ENCODE data around the gene S100A9.
A peak's percentile ranks its signal among the peaks of the same experiment; 100 is the strongest.
"Not testable (repeated sequence)": the region's sequence is repeated elsewhere in the genome, so short reads cannot be mapped to it uniquely, and the experiment has no call there.

Gene S100A9

DNA sequence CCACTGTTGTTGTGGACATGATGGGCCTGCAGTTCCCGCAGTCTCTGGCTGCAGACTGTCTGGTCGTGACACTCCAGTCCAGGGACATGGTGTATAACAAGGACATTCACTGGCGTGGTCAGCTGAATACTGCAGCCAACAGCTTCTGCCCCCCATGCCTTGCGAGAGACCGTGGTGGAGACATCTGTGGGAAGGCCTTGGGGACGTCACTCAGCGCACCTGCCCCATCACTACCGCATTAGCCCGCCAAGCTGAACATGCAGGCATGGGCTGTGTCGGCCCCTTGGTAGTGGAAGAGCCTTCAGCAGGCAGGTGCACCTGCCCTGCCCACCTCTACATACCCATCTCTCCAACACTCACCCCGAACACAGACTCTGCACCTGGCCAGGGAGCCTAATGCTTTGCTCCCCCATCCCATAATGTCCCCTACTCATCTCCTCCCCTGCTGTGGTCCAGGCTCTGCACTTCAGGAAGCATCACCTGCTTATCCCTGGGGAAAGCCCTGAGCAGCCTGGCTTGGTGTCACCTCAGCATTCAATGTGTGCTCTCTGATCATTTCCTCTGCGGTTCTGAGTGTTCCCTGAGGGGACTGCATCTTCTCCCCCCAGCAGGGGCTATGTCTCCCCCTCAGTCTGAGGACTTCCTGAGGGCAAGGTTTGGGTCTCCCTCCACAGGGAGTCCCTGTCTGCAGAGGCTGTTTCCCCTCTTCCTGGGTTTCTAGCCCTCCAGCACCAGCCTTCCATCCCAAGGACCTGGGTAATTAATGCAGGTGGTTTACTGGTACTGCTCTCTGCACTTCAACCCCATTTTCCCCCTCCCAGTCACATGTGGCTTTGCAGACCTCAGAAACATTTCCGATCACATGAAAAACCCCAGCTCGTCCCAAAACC, 12.2 kb upstream of the S100A9 start:
- DNase-seq = no peak

DNA sequence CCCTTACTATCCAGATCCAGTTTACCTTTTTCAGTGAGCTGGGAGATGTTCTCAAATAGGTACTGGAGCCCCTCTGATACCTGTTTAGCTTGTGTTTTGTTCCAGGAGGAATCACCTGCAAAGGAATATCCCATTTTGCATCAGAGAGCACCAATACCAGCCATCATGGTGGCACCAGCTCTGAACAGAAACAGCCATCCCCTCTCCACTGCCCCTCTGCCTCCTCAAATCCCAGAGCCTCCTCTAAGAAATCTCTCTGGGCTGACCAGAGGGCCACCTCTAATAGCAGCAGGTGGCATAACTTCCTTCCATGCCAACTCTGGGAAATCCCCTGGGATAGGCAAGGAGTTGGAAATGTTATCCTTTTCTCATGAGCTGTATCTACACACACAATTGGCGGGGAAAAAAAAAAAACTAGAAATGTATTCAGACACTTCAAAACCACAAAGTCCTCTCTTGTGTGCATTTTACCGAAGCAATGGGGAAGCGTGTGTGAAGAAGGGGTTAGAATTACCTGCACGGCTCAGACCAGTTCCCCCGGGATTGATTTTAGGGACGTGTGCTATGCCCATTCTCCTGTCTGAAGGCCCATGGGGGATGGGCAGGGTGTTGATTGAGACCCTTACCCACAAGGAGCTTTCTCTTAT, 11.5 kb upstream of the S100A9 start:
- no peak for DNase-seq

DNA sequence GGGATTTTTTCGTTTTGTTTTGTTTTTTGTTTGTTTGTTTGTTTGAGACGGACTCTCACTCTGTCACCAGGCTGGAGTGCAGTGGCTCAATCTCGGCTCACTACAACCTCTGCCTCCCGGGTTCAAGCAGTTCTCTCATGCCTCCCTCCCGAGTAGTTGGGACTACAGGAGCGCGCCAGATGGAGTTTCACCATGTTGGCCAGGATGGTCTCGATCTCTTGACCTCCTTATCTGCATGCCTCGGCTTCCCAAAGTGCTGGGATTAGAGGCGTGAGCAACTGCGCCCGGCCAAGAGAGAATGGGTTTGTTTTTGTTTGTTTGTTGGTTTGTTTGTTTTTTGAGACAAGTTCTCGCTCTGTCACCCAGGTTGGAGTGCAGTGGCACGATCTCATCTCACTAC, 10.6 kb upstream of the S100A9 start:
- not testable (repeated sequence) for DNase-seq

DNA sequence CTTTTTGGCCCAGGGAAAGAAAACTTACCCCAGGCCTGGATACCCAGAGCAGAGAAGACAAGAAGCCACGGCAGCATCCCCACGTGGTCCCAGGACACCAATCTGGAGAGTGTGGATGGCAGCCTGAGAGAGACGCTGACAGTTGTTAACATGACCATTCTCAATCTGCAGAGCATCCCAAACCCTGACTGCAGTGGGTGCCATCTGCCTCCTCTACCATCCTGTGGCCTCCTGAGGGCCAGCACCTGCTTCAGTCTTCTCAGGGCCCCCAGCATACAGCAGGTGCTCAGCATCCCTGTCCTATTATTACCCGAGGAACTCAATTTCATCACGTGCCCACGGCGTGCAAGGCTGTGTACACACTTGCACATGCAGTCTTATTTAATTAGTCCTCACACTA, 9.8 kb upstream of the S100A9 start:
- no peak for DNase-seq

DNA sequence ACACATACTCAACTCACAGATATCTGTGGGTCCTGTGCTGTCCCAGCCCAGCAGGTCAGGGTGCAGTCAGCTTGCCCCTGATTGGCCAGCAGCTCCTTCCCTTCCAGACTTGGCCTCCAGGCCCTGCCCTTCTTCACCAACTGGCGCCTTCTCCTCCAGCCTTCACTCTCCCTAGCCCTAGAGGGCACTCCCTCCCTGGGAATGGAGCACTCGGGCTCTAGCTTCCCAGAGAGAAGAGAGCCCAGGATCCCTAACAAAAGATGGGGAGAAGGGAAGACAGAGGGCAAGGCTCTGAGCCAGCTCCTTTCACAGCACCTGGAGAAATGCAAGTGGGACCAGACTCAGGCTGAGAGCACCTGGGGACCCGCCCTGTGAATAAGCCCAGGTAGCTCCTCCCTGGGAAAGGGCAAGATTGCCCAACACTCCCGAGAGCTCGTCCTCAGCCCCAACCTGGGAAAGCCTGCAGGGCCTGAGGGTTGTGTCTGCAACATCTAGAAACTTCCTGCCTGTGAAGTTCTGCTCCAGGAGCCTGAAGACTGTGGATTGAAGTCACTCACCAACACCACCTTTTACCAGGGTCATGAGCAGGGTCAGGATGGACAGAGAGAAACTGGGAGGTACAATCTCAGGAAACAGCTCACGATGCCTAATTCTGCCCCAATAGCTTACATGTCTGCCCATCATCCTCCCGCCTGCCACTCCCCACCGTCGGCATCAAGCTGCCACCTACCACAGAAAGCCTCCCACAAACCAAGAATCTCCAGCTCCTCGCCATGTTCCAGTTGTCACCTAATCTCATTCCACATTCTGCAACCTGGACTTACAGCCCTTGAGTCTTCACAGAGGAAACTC, 8.9 kb upstream of the S100A9 start, which contains the start of gene PGLYRP4:
TSS of gene PGLYRP4 (minus strand) at position 331 of the 852 bp plus-strand sequence. CDS start 909 bp downstream, outside the sequence.
- peak; percentile 57 for DNase-seq

DNA sequence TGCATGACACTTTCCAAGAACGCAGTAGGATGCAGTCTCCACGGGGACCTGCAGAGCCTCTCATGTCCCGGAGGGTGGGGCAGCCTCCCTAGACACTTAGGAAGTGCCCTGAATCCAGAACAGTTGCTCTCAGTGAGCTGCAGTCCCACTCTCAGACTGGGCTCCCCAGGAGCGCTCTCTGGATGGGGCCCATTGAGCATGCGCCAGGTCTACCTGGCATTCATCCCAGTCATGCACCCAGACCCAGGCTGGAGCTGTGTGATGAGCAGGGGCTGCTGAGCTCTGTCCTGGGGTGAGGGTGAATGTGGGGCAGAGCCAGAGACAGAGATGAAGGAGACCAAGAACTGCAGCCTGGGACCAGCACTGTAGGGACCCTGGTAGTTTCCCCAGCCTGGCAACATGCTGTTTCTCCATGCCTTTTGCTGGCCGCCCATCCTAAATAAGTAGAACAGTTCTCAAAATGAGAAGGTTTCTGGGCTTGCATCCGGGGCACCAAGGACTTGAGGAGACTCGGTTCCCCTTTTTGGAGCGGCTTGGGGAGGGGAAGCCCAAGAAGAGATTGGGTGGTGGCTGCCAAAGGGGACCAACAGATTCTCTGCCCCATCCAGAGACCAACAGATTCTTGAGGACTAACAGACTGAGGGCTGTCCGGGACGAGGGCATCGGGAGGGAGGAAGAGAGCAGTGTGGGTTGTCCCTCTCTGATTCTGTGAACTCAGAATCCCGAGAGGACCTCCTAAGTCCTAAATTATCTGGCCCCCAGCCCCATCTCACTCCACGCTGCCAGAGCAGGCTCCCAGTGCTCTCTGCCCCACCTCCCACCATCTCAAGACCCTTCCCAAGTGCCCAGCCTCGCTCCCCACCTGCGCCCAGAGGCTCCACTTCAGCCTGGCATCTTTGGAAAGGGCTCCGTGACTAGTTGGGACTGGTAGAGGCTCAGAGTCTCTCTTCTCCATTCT, 8.0 kb upstream of the S100A9 start:
- DNase-seq = no peak

DNA sequence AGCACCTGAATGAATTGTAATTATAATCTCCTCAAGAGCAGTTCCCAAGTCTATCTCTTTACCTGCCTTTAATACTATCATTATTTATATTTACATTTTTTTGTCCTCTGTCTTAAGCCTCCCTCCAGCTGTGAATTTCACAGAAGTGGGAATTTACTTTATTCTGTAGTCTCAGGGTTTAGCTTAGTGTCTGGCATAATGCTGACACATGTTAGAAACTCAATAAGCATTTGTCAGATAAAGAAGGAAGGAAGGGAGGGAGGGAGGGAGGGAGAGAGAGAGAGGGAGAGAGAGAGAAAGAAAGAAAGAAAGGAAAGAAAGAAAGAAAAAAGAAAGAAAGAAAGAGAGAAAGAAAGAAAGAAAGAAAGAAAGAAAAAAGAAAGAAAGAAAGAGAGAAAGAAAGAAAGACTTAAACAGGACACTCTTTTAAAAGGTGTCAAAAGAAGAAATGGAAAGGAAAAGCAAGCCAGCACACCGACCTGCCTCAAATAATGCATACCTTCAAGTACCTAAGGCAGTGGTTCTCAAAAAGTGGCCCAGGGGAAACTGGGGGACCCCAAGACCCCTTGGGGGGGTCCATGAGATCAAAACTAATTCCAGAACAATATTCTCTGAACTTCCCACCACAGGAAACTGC, 7.2 kb upstream of the S100A9 start:
- DNase-seq = no peak

DNA sequence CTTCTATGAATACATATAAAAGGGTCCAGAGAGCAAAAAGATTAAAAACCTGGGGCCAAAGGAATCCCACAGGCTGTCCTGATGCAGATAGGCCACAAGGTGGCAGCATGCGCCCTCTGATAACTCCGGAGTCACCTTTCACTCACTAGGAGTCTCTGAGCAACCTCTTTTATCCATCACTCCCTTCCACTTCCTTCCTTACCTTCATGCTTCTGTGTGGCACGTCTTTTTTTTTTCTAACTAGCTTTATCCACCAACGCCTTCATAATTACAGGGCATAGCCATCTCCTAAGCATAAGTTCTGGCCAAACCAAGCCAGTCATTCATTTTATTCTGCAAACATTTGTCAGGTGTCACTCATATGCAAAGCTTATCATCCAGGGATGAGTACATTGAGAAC, 5.1 kb upstream of the S100A9 start:
- DNase-seq = peak; percentile 92

DNA sequence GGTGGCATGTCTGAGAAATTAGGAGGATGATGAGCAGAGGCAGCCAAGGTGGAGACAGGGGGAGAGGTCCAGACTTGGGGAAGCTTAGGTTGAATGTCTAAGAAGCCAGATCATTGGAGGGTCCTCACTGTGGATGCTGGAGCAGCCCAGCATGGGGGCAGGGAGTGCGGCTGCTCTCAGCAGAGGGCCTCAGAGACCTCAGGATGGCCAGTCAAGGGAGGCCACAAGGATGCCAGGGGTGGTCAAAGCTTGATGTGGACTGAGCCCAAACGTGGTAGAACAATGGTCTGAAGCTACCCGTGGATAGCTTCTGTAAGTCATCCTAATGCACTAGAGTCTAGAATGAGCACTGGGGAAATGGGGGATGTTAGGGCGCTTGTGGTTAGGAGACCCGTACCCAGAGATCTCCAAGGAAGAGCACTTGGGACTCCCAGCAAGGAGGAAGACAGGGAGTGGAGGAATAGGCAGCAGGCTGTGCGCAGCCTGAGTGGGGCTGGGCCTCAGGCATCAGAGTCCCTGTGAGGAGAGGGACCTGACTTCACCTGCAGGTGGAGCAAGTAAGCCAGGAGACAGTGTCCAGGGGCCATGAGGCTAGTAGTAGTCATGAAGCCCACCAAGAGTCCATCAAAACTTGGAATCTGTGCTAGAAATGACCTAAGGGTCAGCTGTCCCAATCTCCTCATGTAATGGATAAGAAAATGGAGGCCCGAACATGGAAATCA, 4.3 kb upstream of the S100A9 start:
- peak; percentile 72 for DNase-seq

DNA sequence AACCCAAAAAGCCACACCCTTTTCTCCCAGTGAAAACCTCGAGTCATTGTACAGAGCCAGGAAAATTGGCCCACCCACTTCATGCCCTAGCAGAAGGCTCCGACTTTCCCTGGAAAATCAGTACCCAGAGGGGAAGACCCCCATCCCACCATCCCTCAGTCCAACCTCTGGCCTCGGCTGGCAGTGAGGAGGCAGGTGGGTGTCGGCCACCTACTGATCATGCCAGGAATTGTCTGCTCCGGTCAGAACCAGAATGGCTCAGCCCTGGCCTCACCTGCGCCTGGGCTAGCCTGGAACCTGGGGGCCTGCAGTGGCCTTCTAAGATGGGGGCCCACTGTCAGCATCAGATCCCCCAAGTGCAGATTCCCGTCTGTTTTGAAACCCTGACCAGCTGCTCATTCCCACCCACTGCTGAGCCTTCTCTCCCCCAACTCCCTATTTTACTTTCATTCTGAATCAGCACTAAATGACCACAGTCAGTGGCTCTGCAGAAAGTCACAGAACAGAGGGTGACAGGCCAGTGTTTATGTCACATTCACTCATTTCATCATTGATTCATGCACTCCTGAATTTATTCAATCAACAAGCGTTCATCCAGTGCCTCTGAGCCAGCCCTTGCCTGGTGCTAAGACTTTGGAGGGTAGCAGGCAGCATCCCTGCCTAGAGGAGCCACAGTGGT, 3.0 kb upstream of the S100A9 start:
- no peak for DNase-seq

DNA sequence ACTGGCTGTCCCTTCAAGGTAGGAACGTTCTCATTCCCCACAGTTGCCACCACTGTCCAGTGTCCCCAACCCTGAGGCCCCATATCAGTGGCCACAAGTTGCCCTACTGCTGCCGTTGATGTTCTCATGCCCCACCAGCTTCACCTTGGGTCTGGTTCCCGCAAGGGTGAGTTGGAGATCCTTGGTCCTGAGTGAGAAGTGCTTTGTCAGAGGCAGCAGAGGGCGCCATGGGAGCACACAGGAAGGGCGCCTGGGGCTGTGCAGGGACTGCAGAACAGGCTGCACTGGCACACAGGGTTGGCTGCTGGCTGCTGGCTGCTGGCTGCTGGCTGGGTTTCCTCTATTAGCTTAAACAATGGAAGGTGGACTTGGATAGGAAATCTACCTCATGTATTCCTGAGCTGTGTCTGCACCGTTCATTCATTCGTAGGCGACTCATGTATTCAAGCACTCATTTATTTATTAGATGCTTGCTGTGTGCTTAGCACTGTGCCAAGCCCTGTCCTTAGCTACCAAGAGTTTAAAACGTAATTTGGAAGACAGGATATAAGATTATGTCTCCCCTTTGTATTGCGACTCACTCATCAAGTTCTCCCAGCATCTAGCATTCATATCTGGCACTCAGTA, 2.1 kb upstream of the S100A9 start:
- DNase-seq = peak; percentile 90

DNA sequence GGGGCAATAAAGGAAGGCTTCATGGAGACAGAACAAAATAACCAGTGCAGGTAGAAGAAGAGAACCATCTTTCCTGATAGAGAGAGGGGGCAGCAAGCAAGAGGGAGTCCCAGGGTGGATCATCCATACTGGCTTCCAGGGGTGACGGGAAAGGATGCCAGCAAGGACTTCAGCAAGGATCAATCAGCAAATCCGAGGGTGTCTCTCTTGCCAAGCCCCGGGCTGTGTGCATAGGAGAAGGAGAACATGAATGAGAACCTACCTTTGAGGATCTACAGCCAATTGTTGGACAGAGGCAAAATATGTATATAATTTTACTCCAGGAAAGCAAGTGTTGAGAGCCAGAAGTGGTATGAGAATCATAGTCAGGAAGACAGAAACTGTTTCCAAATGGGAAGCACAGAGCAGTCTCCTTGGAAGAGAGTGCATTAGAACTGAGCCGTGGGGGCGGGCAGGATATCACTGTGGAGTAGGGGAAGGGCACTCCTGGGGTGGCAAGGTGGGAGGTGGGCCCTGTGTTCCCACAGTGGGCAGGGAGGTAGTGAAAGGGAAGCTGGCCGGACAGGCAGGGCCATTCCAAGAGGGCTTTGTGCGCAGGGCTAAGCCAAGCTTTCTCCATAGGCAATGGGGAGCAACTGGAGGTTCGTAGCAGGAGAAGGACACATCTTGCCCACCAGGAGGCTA, 1.1 kb upstream of the S100A9 start:
- no peak for DNase-seq

DNA sequence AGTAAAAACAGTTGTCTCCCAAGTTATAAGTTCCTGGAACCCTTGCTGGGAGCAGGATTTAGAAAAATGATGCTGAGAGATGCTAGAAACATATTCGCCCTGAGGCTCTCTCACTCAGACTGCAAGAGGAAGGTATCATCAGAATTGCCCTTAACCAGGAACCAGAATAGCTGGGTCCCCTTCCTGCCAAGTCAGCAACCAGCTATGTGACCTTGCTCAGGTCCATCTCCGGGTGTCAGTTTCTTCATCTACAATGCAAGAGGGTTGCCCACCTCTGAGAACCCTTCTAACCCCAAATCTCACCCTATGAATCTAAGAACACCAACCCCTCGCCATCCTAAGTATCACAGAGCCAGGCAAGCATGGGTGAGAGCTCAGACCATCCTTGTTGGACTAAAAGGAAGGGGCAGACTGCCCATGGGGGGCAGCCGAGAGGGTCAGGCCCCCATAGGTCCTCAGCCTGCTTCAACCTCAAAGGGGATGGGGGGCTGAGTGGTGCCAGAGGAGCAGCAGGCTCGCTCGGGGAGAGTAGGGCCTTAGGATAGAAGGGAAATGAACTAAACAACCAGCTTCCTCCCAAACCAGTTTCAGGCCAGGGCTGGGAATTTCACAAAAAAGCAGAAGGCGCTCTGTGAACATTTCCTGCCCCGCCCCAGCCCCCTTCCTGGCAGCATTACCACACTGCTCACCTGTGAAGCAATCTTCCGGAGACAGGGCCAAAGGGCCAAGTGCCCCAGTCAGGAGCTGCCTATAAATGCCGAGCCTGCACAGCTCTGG, 390 bp upstream of the S100A9 start:
- DNase-seq = no peak

DNA sequence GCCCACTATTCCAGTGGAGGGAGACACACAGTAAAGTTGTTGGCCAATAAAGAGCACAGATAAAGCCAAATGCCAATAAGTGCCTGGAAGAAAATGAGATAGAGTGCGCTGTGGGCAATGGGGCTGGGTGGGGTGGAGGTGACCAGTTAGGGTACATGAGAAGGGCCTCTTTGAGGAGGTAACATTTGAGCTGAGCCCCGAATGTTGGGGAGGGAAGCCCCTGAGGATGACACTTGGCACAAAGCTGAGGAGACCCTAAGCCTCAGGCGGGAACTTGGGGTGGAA, 979 bp downstream of the S100A9 start:
- DNase-seq = no peak

DNA sequence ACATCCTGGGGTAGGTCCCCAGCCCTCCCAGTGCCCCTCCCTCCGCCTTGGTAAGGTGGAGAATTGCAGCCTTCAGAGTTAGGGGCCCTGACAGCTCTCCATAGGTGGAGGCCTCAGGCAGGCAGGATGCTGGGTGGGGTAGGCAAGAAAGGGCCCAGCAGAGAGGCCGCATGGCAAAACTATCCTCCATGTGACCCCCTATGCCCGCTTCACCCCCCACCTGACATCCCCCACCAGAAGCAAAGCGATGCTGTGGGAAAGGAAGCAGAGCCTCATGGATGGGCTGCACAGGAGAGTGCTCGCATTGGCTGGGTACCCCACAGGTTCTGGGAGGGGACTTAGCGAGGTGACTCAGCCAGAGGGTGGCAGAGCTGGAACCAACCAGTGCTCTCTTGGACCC, 1.6 kb downstream of the S100A9 start:
- DNase-seq = no peak

DNA sequence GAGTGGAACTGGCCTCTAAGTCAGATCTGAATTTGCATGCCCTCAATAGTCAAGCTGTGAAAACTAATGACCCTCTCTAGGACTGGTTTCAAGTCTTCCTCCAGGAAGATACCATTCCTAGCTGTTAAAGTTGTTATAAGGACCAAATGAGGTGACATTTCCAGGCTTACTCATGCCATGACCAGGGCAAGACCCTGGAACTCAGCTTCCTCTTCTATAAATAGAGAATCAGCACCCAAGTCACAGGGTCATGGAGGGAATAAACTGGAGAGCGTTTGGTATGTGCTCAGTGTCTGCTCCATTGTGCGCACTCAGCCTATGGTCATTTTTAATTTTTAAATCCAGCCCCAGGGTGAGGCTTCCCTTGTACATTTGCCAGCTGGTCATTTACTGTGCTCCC, 2.5 kb downstream of the S100A9 start:
- no peak for DNase-seq

DNA sequence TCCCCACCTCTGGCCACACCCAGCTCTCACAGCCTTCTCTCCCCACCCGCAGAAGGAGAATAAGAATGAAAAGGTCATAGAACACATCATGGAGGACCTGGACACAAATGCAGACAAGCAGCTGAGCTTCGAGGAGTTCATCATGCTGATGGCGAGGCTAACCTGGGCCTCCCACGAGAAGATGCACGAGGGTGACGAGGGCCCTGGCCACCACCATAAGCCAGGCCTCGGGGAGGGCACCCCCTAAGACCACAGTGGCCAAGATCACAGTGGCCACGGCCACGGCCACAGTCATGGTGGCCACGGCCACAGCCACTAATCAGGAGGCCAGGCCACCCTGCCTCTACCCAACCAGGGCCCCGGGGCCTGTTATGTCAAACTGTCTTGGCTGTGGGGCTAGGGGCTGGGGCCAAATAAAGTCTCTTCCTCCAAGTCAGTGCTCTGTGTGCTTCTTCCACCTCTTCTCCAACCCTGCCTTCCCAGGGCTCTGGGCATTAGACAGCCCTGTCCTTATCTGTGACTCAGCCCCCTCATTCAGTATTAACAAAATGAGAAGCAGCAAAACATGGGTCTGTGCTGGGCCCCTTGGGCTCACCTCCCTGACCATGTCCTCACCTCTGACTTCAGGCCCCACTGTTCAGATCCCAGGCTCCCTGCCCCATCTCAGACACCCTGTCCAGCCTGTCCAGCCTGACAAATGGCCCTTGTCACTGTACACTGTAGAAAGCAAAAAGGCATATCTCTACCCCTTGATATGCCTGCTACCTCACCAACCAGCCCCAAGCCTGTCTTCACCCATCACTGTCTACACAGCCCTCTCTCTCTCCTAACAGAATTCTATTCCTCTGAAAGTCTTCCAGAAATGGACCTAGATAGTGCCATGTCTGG, 3.2 kb downstream of the S100A9 start:
- no peak for DNase-seq
